B cell (primary cell): ENCODE measurements around the gene EVX1. TPM values are rescaled to one million over a fixed set of nuclear protein-coding genes. Genes with fewer than 3 reads are reported as not detected.

Experiments used
- ATAC-seq: fragments of 200-7000 bp; cut with Tn5 transposase; one replicate; pipeline ENCODE4 v1.10.0; 2021; ENCODE audit warnings: low read depth, mild to moderate bottlenecking, moderate number of reproducible peaks, moderate library complexity
- CTCF ChIA-PET: fragments of 350-600 bp; sonication (Branson Sonifier 250); formaldehyde crosslinking; loops from one replicate; lab custom pipeline; 2021; ENCODE audit warnings: antibody characterized with exemption, inconsistent platforms; lab: Charles Lee
- POLR2A ChIA-PET: fragments of 350-600 bp; sonication (Branson Sonifier 250); formaldehyde crosslinking; loops from one replicate; lab custom pipeline; 2021; ENCODE audit warnings: antibody characterized with exemption; lab: Charles Lee
- DNase-seq: peaks from one replicate; pipeline ENCODE4 v3.0.0; 2013
- H2AFZ ChIP-seq: 2 replicates; pipeline ENCODE4 v1.6.1; 2012; ENCODE audit warnings: mild to moderate bottlenecking, low read depth, low read length; ENCODE audit not compliant: insufficient read depth, poor library complexity, severe bottlenecking
- H3K27ac ChIP-seq, 2 donors: 1 replicate in 1 of 2; 2 replicates in 1 of 2; pipeline ENCODE4 v1.5.1; 2012 to 2013; ENCODE audit warnings: low read length in 2 of 2, mild to moderate bottlenecking in 2 of 2, moderate library complexity in 1 of 2
- H3K27me3 ChIP-seq, 4 experiments: fragments of 200-600 bp in 1 of 4; sonication (generic) in 1 of 4; replicated peaks in 1 of 4; 1 replicate in 2 of 4; 2 replicates in 2 of 4; pipeline versions ENCODE4 v1.6.1 to v1.7.0; 2013 to 2016; ENCODE audit warnings: low read length in 3 of 4, mild to moderate bottlenecking in 2 of 4, mixed read lengths in 1 of 4, moderate library complexity in 1 of 4; ENCODE audit not compliant: insufficient read depth in 4 of 4, control insufficient read depth in 3 of 4; ENCODE audit errors: control extremely low read depth in 1 of 4
- H3K36me3 ChIP-seq, 2 experiments: replicated peaks in 1 of 2; 1 replicate in 1 of 2; 2 replicates in 1 of 2; pipeline versions ENCODE4 v1.6.1 to v1.7.1; 2013; ENCODE audit warnings: low read length in 1 of 2; ENCODE audit not compliant: insufficient read depth in 2 of 2, control insufficient read depth in 1 of 2; ENCODE audit errors: control extremely low read depth in 1 of 2, extremely low read depth in 1 of 2
- H3K4me1 ChIP-seq, 2 donors: fragments of 200-600 bp in 1 of 2; sonication (generic) in 1 of 2; 1 replicate in 1 of 2; 2 replicates in 1 of 2; pipeline versions ENCODE4 v1.5.1 to v1.6.1; 2013 to 2017; ENCODE audit warnings: low read length in 2 of 2; ENCODE audit not compliant: control insufficient read depth in 2 of 2, insufficient read depth in 2 of 2
- H3K4me2 ChIP-seq: replicated peaks from 2 replicates; pipeline ENCODE3; 2012; ENCODE audit warnings: mild to moderate bottlenecking, low read depth, low read length; ENCODE audit not compliant: poor library complexity, severe bottlenecking
- H3K4me3 ChIP-seq, 5 experiments: fragments of 200-600 bp in 1 of 5; sonication (generic) in 1 of 5; 1 replicate in 3 of 5; 2 replicates in 2 of 5; pipeline versions ENCODE4 v1.5.1 to v1.7.0; 2011 to 2016; ENCODE audit warnings: low read length in 4 of 5, mild to moderate bottlenecking in 4 of 5, low read depth in 2 of 5, control low read depth in 1 of 5, moderate library complexity in 1 of 5; ENCODE audit not compliant: insufficient read depth in 1 of 5; ENCODE audit errors: control extremely low read depth in 1 of 5, extremely low read depth in 1 of 5
- H3K79me2 ChIP-seq: fragments of 200-600 bp; sonication (generic); one replicate; pipeline ENCODE4 v1.6.0; 2016; ENCODE audit warnings: low read length; ENCODE audit not compliant: control insufficient read depth, insufficient read depth
- H3K9ac ChIP-seq: fragments of 200-600 bp; sonication (generic); 2 replicates; pipeline ENCODE4 v1.6.1; 2017; ENCODE audit warnings: mild to moderate bottlenecking, low read length, moderate library complexity
- H3K9me3 ChIP-seq, 3 donors: one replicate each; pipeline versions ENCODE4 v1.6.1 to v1.7.1; 2013; ENCODE audit warnings: low read length in 2 of 3; ENCODE audit not compliant: control insufficient read depth in 2 of 3, insufficient read depth in 1 of 3; ENCODE audit errors: control extremely low read depth in 1 of 3
- H4K20me1 ChIP-seq: 2 replicates; pipeline ENCODE4 v1.6.0; 2012; ENCODE audit warnings: mild to moderate bottlenecking, low read length; ENCODE audit not compliant: insufficient read depth, control insufficient read depth, poor library complexity, severe bottlenecking
- H3K27ac Mint-ChIP-seq: one replicate; pipeline ENCODE4 v1.8.0; 2021; ENCODE audit warnings: mixed read lengths
- H3K27me3 Mint-ChIP-seq: one replicate; pipeline ENCODE4 v1.8.0; 2021; ENCODE audit warnings: mixed read lengths
- H3K4me1 Mint-ChIP-seq: one replicate; pipeline ENCODE4 v1.8.0; 2021; ENCODE audit warnings: mixed read lengths
- H3K4me3 Mint-ChIP-seq: one replicate; pipeline ENCODE4 v1.8.0; 2021; ENCODE audit warnings: mixed read lengths
- H3K9me3 Mint-ChIP-seq: one replicate; pipeline ENCODE4 v1.8.0; 2022; ENCODE audit warnings: mixed read lengths; ENCODE audit not compliant: insufficient read depth
- EZH2 ChIP-seq: IDR thresholded peaks from 2 replicates; pipeline ENCODE4 v1.6.1; 2012; ENCODE audit warnings: borderline replicate concordance, low read depth, mild to moderate bottlenecking, moderate library complexity, low read length; ENCODE audit not compliant: insufficient read depth, poor library complexity, severe bottlenecking
- WGBS: methylation state at CpG from one replicate; pipeline ENCODE4 v1.1.5; 2013; ENCODE audit warnings: missing lambda C conversion rate; ENCODE audit not compliant: insufficient coverage; 5-methylcytosine and 5-hydroxymethylcytosine counted together
- intact Hi-C: fragments of 100-400 bp; cut with micrococcal nuclease; formaldehyde crosslinking; loops from one replicate; pipeline ENCODE4 v1.10.0; 2022
- polyA plus RNA-seq: library from polyadenylated mRNA; depleted of rRNA; stranded (reverse); fragments of >200 nt; gene quantifications from 2 replicates; pipeline ENCODE4 v1.2.3, GENCODE V29; 2012
- total RNA-seq, 2 donors: library from RNA; stranded (reverse); fragments of 120-200 nt in 1 of 2; gene quantifications; 1 replicate in 1 of 2; 2 replicates in 1 of 2; pipeline versions ENCODE4 v1.2.3 to v1.2.4, GENCODE V29; 2013 to 2022
- TF ChIP-seq, protein P1 (sequence below): fragments of 200-600 bp; IDR thresholded peaks from one replicate; pipeline ENCODE4 v1.8.0; 2022; ENCODE audit warnings: antibody characterized with exemption, mild to moderate bottlenecking

Gene EVX1
- total and polyA plus RNA-seq, 2 donors (not counting 1 experiment from before 2014, with no cell fraction given): not detected

DNA sequence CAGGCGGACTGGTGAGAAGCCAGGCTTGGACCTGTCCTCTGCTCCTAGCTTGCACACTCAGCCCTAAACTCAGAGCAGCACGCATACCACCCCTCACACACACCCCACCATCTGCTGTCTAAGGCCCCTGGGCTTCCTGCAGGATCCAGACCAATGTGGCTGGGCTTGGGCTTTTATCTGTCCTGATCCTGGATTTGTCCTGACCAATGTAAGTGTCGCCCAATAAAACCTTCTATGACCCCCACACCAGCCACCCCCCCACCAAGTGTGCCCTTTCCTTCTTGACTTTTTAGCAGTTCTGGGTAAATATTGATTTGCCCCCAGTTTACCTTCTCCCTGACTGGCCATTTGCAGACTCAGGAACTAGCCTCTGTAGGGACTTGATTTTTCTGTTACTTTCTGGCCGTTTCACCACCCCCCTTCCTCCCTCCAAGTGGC, 41.0 kb upstream of the EVX1 start:
- peaks cover 3 to 91% (median 85%) of the 10 kb centered on the region in 4 experiments for H3K27me3 ChIP-seq
- no peak for ATAC-seq
- H3K27ac ChIP-seq: no peak overlapping the region
- DNase-seq: no peak
- TF ChIP-seq, protein P1, sequence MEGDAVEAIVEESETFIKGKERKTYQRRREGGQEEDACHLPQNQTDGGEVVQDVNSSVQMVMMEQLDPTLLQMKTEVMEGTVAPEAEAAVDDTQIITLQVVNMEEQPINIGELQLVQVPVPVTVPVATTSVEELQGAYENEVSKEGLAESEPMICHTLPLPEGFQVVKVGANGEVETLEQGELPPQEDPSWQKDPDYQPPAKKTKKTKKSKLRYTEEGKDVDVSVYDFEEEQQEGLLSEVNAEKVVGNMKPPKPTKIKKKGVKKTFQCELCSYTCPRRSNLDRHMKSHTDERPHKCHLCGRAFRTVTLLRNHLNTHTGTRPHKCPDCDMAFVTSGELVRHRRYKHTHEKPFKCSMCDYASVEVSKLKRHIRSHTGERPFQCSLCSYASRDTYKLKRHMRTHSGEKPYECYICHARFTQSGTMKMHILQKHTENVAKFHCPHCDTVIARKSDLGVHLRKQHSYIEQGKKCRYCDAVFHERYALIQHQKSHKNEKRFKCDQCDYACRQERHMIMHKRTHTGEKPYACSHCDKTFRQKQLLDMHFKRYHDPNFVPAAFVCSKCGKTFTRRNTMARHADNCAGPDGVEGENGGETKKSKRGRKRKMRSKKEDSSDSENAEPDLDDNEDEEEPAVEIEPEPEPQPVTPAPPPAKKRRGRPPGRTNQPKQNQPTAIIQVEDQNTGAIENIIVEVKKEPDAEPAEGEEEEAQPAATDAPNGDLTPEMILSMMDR: no peak
- TF ChIP-seq EZH2: no peak
- peak overlapping the region in 2 of 5 experiments; percentile 24 to 42 for H3K4me3 ChIP-seq
- peaks cover 50 to 74% of the 10 kb centered on the region in 2 donors for H3K4me1 ChIP-seq
- H3K4me2 ChIP-seq: peak overlapping the region; percentile 78
- no peak overlapping the region for H3K27ac Mint-ChIP-seq
- peaks cover 0 to 61% (median 6%) of the 10 kb centered on the region in 3 donors for H3K9me3 ChIP-seq
- POLR2A ChIA-PET: no interaction called here
- peaks cover 82% of the 10 kb centered on the region for H3K27me3 Mint-ChIP-seq
- 3% methylated on average over 3 of the region's 4 CpGs for WGBS
- peak overlapping the region; percentile 78 for H3K4me3 Mint-ChIP-seq
- H3K9me3 Mint-ChIP-seq: no peaks in the 10 kb centered on the region
- no peaks in the 10 kb centered on the region for H3K36me3 ChIP-seq
- H3K79me2 ChIP-seq: no peaks in the 10 kb centered on the region
- H4K20me1 ChIP-seq: no peaks in the 10 kb centered on the region
- H3K4me1 Mint-ChIP-seq: peaks cover 44% of the 10 kb centered on the region
- intact Hi-C loops: loop anchor here (2.0 to 5.0 kb wide), 2 partner anchors 41 to 1211 kb away; partner anchors contain the start of gene CREB5
- CTCF ChIA-PET: interaction anchor here (1.5 to 1.8 kb wide), 2 partner anchors 9 to 41 kb away, joined by 4 to 6 read pairs; no protein-coding TSS in a partner anchor
- H3K9ac ChIP-seq: peak overlapping the region; percentile 21
- H2AFZ ChIP-seq: no peak overlapping the region
